GM19239 (cell line): Measurements from ENCODE around the gene LLGL2.

Source experiments
- DNase-seq: peaks from one replicate; pipeline ENCODE4 v3.0.0; 2011; ENCODE audit warnings: low spot score; ENCODE audit not compliant: insufficient read length
- FAIRE-seq: peaks from 2 replicates; lab custom pipeline; 2011; peaks lifted over from hg19 to GRCh38; lab: Jason Lieb, UNC

LLGL2 gene

DNA sequence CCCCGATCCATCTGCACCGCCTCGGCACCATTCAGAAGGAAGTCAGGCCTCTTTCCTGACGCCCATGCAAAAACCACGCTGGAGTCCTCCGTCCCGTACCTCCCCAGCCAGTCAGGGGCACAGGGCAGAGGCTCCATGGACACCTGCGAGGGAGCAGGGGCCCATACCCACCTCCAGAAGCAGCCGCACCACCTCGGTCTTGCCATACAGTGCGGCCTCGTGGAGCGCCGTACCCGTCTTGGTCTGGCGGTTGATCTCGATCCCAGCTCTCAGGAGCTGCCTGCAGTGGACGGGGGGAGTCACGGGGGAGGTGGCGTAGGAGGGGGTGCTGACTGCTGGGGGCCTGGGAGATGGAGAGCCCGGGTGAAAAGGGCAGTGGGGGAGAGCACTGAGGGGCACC, 19.4 kb upstream of the LLGL2 start:
- no peak for DNase-seq
- FAIRE-seq = no peak

DNA sequence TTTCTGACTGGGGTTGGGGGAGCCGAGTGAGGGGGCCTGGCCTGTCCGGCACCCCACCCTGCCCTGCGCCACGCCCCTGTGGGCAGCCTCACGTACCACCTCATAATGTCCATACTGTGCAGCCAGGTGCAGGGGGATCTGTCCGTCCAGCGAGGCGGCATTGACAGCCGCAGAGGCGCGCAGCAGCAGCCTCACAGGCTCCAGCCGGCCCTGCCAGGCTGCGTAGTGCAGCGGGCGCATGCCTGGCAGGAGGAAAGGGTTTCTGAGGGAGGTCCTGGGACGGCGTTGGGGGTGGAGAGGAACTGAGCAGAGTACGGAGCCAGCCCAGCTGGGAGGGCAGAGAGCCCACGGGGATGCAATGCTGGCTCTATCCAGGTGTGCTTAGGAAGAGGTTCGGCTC, 18.6 kb upstream of the LLGL2 start:
- no peak for FAIRE-seq

DNA sequence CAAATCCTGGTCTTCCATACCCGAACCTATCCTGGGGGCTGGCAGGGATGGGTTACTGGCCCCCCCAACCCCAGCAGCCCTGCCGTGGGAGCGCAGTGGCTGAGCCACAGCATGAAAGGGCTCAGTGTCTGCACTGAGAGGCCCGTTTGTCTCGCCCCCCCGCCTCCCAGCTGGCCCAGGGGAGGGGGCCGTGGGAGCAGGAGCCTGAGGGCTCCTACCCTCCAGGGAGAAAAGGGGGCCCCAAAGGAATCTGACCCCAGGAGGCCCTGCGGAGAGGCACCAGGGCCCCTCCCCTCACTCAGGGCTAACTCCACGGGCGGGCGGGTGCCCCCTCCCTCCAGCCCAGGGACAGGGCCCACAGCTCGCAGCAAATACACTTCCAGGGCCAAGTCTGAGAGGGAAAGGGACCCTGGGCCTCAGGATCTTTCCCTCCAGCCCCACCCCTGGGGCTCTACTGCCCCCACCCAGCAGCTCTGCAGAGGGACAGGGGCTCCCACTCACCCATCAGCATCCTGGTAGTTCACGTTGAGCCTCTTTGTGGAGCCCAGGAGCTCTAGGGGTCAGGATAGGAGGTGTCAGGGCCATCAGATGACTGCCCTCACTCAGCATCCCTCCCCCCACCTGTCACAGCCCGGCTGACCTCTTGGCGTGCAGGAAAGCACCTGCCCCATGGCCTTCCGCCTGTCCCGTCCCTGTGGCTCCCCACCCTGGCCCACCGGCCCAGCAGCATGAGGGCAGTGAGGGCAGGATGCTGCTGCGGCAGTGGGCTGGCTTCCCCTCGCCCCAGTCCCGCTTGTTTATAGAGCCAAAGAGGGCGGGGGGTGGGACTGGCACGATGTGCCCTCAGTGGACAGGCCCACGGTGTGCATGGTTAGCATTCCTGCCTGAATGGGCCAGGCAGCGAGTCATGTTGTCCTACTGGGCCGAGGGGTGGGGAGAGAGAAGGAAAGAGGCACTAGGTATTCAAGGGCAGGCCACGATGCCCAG, 17.5 kb upstream of the LLGL2 start:
- DNase-seq (no peak), FAIRE-seq (no peak)

More for the DNA sequence above, 18.6 kb upstream of the LLGL2 start:
- DNase-seq = no peak

DNA sequence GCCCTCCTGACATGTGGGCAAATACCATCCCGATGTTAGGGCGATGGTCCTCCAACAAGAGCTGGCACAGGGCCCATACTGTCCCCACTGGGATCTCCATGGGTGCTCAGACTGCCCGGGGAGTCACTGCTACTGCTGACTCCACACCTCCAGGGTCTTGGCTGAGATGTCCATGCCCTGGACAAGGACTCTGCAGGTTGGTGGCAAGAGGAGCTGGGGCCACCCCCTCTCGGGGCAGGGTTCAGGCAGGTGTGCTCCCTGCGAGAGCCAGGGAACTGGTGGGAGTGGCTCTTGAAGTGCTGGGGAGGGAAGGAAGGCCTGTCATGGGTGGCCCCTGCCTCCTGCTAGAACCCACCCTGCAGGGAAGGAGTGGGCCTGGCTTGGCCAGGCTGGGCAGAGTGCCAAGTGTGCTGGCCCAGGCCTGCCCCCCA, 16.6 kb upstream of the LLGL2 start:
- DNase-seq (no peak), FAIRE-seq (no peak)

DNA sequence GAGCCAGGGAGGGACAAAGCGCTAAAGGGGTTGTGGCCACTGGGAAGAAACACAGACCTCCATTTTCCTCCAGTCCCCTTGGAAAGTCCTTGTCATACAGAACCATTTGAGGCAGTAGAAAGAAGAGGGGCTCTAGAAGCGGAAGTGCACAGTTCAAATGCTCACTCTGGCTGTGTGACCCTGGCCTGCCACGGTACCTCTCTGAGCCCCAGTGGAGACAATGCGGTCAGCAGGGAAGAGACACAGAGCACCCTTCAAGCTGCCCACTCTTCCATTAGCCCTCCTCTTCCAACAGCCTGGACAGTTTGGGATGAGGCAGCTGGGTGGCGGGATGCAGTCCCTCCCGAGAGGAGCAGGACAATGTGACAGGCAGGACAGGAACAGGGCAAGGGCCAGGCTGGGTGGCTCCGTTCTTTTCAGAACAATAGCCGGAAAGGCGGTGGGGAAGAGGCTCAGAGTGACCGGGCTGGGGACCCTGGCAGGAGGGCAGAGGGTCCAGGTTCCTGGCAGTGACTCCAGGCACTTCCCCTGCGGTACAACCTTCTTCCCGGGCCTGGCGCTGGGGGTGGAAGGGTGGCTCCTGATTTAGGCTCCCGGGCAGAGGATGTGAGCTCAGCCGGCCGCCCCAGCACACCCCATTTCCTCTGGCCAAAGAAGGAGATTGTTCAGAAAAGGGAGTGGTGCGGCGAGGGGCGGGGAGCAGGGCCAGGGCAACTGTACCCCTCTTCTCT, 15.8 kb upstream of the LLGL2 start:
- FAIRE-seq (no peak), DNase-seq (no peak)

DNA sequence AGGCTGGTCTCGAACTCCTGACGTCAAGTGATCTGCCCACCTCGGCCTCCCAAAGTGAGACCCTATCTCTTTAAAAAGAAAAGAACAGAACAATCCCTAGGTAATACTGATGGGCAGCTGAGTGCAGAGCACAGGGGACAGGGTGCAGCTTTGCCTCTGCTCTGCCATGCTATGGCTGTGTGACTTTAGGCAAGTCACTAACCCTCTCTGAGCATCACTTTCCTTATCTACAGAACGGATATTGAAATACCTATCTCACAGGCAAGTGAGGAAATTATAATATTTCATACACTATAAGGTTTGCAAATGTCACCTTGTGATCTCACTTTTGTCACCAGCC, 14.3 kb upstream of the LLGL2 start:
- DNase-seq = no peak
- FAIRE-seq = no peak

DNA sequence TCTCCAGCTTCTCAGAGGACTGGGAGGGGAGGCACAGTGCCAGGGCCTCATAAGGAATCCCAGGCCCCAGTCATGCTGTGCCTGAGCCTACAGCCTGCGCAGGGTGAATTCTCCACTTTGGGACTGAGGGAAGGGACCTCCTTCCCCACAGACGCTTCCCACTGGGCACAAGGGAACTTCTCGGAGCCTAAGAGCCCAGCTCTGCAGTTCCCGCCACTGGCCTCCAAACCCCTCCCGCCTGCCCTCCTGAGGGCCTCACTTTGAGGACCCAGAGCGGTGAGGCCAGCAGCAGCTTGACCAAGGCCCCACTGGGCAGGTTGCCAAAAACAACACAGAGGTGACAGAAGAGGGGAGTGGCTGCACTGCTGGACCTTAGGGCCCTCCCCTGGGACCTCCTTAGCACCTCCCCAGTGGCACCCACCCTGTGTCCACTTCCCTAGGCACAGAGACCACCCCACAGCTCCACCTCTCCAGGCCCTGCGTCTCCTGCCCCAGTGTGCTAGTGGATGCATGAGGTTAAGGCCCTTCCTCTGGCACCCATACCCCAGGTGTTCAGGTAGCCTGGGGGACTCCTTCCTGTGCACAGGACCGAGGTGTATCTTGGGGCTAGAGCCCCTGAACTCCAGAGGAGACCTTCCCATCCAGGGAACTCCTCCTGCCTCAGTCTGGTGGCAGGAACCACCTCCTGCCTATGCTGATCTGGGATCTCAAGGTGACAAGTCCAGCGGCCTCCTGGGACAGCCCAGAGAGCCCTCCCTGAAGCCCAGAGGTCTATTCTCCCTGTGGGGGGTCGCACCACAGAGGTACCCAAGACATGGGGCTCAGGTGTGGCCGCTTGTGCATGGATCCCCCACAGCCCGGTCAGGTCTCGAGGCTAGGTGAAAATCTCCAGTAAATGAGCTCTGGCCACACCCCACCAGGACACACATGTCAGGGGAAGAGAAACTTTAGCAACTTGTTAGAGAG, 13.6 kb upstream of the LLGL2 start:
- DNase-seq (no peak), FAIRE-seq (no peak)

DNA sequence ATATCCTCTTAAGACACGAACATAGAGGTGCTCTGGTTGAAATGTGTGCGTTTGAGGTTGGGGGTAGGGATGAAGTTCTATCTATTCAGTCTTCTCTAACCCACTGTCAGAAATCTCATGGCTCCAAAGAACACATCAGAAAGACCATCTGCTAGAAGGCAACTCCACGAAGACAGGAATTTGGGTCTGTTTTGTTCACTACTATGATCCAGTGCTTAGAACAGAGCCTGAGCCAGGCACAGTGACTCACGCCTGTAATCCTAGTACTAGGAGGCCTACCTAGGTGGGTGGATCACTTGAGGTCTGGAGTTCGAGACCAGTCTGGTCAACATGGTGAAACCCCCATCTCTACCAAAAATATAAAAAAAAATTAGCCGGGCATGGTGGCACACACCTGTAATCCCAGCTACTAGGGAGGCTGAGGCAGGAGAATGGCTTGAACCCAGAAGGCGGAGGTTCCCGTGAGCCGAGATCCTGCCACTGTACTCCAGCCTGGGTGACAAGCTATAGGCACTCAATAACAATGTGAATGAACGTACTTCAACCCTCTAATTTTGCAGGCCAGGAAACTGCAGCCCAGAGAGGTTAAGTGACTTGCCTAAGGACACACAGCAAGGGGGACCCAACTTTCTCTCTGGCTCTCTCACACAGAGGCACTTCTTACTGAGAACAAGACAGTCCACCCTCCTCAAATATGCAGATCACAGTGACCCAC, 12.4 kb upstream of the LLGL2 start:
- no peak for FAIRE-seq

DNA sequence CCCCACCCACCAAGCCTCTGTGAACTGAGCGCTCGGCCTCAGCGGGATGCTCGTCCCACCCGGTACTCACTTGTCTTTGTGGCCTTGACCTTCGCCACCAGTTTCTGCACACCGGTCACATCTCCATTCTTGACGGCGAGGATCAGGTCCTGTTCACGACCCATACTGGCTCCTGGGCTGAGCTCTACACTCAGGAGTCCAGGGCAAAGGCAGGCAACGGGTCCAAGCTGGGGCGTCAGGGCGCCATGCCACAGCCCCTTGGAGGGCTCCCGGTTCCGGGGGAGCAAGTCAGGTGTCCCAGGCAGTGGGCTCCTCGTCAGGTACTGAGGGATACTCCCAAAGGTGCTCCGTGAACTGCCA, 11.9 kb upstream of the LLGL2 start:
- no peak for FAIRE-seq
- no peak for DNase-seq

More for the DNA sequence above, 12.4 kb upstream of the LLGL2 start:
- DNase-seq = no peak

DNA sequence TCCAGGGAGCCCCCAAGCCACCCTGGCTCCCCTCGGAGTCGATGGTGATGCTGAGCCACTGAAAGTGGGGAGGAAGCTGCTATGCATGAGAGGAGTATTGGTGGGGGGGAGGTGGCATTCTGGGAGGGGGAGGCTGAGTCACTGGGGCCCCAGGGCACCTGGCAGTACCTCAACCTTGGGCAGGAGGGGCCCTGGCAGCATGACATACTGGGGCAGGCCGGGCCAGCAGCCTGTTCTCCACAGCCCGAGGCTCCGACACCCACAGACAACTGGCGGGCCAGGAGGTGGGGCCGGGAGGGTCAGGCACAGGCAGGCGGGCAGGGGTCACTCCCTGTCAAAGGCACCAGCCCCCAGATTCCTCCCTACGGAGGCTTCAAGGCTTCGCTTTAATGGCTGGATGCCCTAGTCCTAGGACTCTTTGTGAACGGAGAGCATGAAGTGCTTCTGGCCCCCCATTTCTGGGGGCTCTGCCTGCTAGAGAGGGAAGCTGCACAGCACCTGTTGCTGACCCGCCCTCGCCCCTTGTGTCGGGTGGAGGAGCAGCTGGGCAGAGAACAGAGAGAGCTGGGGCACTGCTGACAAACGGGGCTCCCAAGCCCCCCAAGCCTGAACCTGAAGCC, 11.1 kb upstream of the LLGL2 start:
- DNase-seq (no peak), FAIRE-seq (no peak)

DNA sequence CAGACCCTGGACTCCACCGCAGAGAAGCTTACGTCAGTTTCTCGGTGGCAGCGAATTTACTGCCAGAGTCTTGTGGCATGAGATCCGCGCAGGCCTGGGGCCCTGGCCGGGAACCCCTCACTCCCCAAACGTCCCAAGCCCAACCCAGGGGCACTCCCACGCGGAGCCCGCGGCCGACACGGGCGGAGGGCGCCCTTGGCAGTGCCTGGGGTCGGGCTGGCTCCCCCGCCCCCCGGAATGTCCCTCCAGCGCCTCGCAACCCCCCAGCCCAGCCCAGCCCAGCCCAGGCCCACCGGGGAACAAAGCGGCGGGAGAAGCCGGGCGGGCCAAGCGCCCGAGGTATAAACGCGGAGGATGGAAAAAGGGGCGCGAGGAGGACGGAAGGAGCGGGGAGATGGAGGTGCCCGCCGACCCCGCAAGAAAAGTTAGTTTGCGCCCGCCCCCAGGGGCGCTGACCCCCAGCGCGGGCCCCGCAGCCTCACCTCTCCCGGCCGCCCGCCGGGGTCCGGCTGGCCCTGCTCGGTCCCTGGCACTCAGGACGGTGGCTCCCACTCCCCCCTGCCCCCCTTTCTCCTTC, 10.5 kb upstream of the LLGL2 start:
- FAIRE-seq (no peak), DNase-seq (no peak)

DNA sequence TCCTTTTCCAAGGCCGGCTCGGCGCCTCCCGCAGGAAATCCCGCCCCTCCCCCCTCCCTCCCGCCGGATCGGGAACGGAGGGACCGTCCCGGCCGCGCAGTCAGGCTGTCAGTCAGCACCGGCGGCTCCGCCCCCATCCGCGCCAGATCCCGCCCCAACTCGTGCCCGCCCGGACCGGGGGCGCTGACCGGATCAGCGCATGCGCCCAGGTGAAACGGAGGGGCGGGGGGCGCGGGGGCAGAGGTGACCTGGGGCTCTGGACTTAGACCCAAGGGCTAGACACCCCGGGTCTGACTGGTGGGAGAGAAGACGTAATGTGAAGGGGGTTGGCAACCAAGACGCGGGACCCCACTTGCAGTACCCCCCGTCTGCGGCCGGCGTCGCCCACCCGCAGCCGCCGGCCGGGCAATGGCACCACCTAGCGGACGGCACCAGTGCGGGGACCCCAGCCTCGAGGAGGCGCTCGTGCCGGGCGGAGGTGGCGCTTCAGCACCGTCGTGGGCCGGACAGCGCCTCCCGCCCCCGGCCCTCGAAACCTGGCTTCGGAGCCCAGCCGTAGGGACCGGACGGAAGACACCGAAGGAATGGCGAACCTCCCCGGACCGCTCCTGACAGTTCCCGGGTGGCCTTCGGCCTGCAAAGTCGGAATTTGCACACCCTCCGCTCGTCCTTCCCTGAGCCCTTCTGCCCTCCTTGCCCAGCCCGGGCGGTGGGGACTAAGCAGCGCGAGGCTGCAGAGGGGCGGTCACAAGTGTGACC, 9.8 kb upstream of the LLGL2 start, which contains the start of gene CASKIN2:
TSS of gene CASKIN2 (minus strand) at position 42 of the 759 bp plus-strand sequence. CDS start 1,733 bp downstream, outside the sequence.
- FAIRE-seq = no peak
- peak; percentile 92 for DNase-seq

DNA sequence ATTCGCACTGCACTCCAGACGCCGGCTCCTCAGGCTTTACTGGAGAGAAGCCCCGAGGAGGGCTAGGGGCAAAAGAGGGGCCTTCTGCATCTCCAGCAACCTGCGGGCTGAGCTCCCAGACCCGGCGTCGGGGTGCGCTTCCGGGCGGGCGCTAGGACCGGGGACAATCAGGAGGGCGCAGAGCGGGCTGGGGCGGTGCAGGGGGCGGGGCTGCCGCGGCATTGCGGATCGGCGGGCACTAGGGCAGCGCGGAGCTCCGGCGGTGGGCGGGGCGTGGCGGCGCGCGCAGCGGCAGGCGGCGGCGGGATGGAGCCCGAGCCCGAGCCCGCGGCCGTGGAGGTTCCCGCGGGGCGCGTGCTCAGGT, 9.3 kb upstream of the LLGL2 start, which contains the start of gene TSEN54:
TSS of gene TSEN54 (plus strand) at position 274 of the 364 bp plus-strand sequence. CDS start at position 307, 33 bp downstream.
- peak; percentile 99 for DNase-seq
- FAIRE-seq = peak; percentile 56

DNA sequence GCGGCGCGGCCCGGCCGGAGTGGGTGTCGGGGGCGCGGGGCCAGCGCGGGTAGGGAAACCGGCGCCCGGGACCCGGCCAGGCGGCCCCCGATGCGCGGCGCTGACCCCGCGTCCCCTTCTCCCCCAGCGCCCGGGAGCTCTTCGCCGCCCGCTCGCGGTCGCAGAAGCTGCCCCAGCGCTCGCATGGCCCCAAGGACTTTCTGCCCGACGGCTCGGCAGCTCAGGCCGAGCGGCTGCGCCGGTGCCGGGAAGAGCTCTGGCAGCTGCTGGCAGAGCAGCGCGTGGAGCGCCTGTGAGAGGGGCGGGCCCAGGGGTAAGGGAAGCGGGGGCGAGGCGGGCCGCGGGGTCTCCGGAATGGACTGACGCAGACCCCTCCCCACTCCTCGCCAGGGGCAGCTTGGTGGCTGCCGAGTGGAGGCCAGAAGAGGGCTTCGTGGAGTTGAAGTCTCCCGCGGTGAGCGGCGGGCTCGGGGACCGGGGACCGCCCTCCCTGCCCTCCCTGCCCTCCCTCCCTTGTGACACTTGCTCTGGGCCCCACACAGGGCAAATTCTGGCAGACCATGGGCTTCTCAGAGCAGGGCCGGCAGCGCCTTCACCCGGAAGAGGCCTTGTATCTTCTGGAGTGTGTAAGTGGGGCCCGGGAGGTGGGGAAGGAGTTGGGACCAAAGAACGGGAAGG, 8.7 kb upstream of the LLGL2 start:
- peak; percentile 40 for FAIRE-seq
- peak; percentile 52 for DNase-seq

DNA sequence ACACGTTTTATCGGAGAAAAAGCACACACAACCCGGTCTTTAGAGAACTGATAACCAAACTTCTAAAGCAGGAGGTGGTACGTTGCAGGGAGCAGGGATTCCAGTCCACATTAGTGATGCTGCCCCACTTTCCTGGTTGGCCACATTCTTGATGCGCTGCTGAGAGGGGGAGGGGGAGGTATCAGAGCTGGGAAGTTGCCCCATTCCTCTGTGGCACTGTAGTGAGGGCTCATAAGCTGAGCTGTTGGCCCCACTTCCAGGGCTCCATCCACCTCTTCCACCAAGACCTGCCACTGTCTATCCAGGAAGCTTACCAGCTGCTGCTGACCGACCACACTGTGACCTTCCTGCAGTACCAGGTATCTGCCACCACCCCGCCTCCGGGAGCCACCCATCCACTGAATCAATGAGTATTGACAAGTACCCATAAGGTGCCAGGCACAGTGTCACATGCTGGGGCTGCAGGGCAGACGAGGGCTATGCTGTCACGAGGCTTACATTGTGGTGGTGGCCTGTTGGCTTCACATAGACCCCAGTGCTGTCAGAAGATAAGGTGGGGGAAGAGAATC, 8.1 kb upstream of the LLGL2 start:
- FAIRE-seq = peak; percentile 42
- no peak for DNase-seq

DNA sequence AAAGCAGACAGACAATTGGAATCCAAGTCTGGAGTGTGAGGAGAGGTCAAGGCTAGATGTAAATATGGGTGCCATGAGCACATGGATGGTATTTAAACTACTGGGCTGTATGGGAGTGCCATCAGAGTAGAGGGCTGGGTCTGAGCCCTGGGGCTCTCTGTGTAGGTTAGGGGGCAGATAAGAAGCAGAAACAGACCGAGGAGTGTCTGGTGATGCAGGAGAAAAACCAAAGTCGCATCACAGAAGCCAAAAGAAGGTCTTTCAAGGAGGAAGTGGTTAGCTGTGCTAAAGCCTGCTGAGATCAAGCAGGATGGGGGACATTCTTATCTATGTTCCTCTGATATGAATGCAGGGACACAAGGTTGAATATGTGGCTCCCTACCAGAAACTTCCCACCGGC, 7.3 kb upstream of the LLGL2 start:
- DNase-seq (no peak), FAIRE-seq (peak; percentile 82)

DNA sequence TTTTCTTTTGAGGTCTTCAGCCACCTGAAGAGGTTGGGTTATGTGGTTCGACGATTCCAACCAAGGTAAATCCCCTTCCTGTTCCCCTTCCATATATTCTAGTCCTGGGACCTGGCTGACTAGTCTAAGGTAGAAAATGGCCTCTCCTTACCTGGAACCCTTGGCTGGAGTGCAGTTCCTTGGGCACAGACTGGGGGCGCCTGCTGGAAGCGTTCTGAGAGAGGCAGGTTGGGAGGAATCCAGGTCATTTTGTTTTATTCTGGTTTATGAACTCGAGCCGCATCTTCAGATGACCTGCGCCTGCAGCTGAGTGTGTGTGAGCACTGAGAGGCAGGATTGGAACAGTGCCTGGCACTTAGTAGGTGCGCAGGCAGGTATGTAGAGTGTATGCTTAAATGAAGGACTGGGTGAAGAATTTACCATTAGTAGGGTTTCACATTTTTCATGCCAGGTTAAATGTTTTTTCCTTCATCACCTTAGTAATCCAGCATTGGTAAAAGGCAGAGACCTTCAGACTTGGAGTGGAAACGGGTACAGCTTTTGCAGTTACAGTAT, 6.4 kb upstream of the LLGL2 start:
- DNase-seq = no peak
- FAIRE-seq = no peak
